Muscle layer of duodenum (tissue), 2 donors: ENCODE data around the gene SLC38A4.

Experiments
- H3K27ac ChIP-seq: one replicate; pipeline ENCODE4 v1.7.0; 2013; ENCODE audit warnings: mild to moderate bottlenecking, low read length
- H3K27me3 ChIP-seq: one replicate; pipeline ENCODE4 v1.7.0; 2013; ENCODE audit warnings: low read depth, mild to moderate bottlenecking, control low read depth, low read length
- H3K36me3 ChIP-seq, 2 donors: one replicate each; pipeline ENCODE4 v1.7.0; 2013; ENCODE audit warnings: low read length in 2 of 2, control low read depth in 1 of 2, mild to moderate bottlenecking in 1 of 2; ENCODE audit not compliant: insufficient read depth in 2 of 2, control insufficient read depth in 1 of 2
- H3K4me1 ChIP-seq, 2 donors: one replicate each; pipeline ENCODE4 v1.7.0; 2013; ENCODE audit warnings: low read length in 2 of 2, mild to moderate bottlenecking in 2 of 2, control low read depth in 1 of 2, moderate library complexity in 1 of 2; ENCODE audit not compliant: insufficient read depth in 2 of 2, control insufficient read depth in 1 of 2
- H3K4me3 ChIP-seq, 2 donors: one replicate each; pipeline ENCODE4 v1.7.0; 2013; ENCODE audit warnings: low read length in 2 of 2, low read depth in 1 of 2, mild to moderate bottlenecking in 1 of 2
- H3K9me3 ChIP-seq, 2 donors: one replicate each; pipeline ENCODE4 v1.7.0; 2013; ENCODE audit warnings: low read length in 2 of 2, control low read depth in 1 of 2, mild to moderate bottlenecking in 1 of 2; ENCODE audit not compliant: control insufficient read depth in 1 of 2
- donor health status: healthy.

Gene SLC38A4

DNA sequence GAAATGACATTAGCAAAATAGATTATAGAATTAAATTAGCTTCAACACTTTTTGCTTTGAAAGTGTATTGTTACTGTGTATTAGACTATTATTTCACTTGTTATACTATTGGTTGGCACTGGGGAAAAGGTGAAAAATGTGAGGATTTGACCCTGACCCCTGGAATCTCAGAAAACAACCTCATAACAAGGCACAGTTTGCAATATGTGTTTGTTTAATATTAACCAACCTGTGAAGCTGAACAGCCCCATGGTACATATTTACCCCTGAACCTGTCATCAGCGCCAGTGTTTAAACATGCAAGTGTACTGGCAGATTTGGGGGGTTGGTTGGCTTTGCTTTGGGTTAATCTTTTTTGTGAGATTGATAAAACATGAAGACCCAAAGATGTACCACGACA lies 11.7 kb downstream of the SLC38A4 start:
- Histone ChIP-seq H3K27me3 (no peaks in the 10 kb centered on the region), H3K4me1 (no peaks in the 10 kb centered on the region), H3K27ac (no peak overlapping the region), H3K36me3 (no peaks in the 10 kb centered on the region), H3K9me3 (no peaks in the 10 kb centered on the region), H3K4me3 (no peak overlapping the region)

GRCh38 chr12:46811185-46811584 lies 14.6 kb downstream of the SLC38A4 start:
- Histone ChIP-seq H3K9me3 (no peaks in the 10 kb centered on the region), H3K36me3 (no peaks in the 10 kb centered on the region), H3K27me3 (no peaks in the 10 kb centered on the region), H3K4me3 (no peak overlapping the region), H3K4me1 (no peaks in the 10 kb centered on the region), H3K27ac (no peak overlapping the region)

DNA sequence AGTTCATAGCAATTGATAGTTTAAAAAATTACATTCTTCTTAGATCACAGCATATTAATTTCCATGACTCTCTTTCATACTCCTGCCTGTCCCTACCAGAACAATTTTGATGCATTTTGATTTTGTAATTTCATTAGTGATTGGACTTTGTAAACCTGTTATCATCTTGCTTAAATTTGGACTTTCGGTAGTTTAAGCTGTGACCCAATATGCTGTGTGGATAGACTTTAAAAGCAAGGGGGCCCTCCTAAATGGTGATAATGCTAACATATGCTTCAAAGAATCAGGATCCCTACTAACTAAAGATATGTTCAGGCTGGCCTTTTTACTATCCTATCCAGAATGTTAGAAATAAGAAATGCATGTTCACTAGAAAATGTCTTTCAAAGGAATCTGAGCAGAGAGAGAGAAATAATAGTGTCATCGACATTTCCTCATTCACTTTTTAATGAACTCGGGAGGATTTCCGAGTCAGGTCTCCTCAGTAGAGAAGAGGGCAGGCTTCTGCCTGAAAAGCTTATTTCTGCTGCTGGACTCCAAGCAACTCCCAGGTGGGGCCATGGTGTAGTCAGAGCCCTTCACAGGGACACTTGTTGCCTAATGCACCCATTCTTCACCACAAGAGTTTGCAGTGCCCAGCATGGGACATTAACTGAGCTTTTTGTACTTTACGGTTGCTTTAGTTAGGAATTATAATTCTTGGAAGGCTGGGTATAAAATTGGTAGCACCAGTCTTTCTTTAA lies 16.7 kb downstream of the SLC38A4 start:
- no peak overlapping the region for H3K27ac ChIP-seq
- no peaks in the 10 kb centered on the region for H3K36me3 ChIP-seq
- H3K27me3 ChIP-seq = no peaks in the 10 kb centered on the region

GRCh38 chr12:46808317-46808716 lies 17.5 kb downstream of the SLC38A4 start:
- no peaks in the 10 kb centered on the region for H3K4me1 ChIP-seq
- no peak overlapping the region for H3K27ac ChIP-seq
- H3K9me3 ChIP-seq = no peaks in the 10 kb centered on the region
- H3K36me3 ChIP-seq = no peaks in the 10 kb centered on the region
- no peak overlapping the region for H3K4me3 ChIP-seq
- no peaks in the 10 kb centered on the region for H3K27me3 ChIP-seq

More for the DNA sequence above, 16.7 kb downstream of the SLC38A4 start:
- no peaks in the 10 kb centered on the region for H3K4me1 ChIP-seq
- no peak overlapping the region for H3K4me3 ChIP-seq
- no peaks in the 10 kb centered on the region for H3K9me3 ChIP-seq

DNA sequence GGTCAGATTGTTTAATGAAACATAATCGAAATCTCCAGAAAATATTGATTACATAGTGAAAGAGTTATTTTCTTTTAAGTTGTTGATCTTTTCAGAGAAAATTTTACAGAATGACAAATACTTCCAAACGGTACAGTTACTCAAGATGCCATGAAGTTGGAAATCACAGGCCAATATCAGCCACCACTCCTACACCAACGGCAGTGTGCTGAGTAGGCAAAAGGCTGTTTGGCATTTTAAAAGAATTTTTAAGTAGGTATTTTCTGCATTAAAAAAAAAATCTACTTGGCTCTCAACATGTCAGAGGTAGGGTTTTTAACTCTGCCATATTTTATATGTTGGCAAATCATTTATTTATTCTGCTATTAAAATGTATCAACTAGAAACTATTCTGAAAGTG lies 21.7 kb downstream of the SLC38A4 start:
- Histone ChIP-seq H3K9me3 (no peaks in the 10 kb centered on the region), H3K27ac (no peak overlapping the region), H3K4me3 (no peak overlapping the region), H3K36me3 (no peaks in the 10 kb centered on the region), H3K4me1 (no peaks in the 10 kb centered on the region), H3K27me3 (no peaks in the 10 kb centered on the region)

DNA sequence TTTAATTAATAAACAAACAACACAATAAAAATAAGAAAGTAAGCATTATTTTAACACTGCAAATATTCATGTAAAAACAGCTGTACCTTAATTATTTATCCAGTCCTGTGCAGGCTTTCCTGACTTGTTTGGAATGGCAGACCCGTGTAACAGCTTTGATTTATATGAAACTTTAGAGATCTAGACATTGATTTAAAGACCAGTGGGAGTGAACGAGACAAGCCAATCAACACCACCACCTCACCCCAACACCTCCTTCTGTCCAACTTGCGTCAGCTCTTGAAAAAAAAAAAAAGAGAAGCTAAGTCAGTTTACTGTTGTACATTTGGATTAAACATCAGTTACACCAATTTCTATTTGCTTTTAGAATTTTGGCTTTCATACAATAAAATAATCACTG lies 22.3 kb downstream of the SLC38A4 start:
- H3K27me3 ChIP-seq = no peaks in the 10 kb centered on the region
- H3K36me3 ChIP-seq = no peaks in the 10 kb centered on the region
- no peaks in the 10 kb centered on the region for H3K4me1 ChIP-seq
- H3K27ac ChIP-seq = no peak overlapping the region
- no peak overlapping the region for H3K4me3 ChIP-seq
- no peaks in the 10 kb centered on the region for H3K9me3 ChIP-seq

DNA sequence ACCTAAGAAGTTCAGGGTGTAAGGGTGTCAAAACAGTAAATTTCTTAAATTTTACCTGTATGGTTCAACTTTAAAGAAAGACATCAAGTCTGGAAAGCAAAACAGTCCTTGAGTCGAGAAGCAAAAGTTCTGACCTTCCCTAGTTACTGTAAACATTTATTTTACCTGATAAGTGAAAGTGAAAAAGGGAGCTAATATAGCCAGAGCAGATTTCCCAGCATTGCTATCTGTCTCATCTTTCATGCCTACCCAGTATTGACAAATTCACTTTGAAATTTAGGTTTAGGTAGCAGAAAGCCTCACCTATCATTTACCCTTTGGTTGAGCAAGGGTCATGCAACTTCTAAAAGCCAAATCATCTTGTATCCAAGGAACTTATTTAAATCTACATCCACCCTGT lies 24.5 kb downstream of the SLC38A4 start:
- H3K4me3 ChIP-seq = no peak overlapping the region
- H3K27ac ChIP-seq = no peak overlapping the region
- H3K36me3 ChIP-seq = no peaks in the 10 kb centered on the region
- H3K4me1 ChIP-seq = no peaks in the 10 kb centered on the region
- no peaks in the 10 kb centered on the region for H3K9me3 ChIP-seq
- H3K27me3 ChIP-seq = no peaks in the 10 kb centered on the region

DNA sequence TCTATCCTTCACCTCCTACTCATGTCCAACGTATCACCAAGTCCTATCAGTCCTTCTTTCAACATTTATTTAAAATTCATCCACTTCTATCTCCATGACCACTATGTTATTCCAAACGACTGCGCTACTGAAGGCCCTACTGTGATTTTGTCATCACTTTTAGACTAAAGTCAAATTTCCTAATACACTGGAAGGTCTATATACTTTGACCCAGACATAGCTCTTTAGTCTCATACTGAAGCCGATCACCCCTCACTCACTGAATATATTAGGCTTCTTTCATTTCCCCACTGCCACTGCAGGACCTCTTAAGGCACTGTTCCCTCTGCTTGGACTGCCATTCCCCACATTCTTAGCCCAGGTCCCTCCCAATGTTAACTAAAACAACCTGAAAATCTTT lies 25.6 kb downstream of the SLC38A4 start:
- H3K9me3 ChIP-seq = no peaks in the 10 kb centered on the region
- no peak overlapping the region for H3K27ac ChIP-seq
- no peaks in the 10 kb centered on the region for H3K4me1 ChIP-seq
- H3K36me3 ChIP-seq = no peaks in the 10 kb centered on the region
- no peak overlapping the region for H3K4me3 ChIP-seq
- H3K27me3 ChIP-seq = no peaks in the 10 kb centered on the region

GRCh38 chr12:46798648-46799047 lies 27.1 kb downstream of the SLC38A4 start:
- Histone ChIP-seq H3K27me3 (no peaks in the 10 kb centered on the region), H3K27ac (no peak overlapping the region), H3K36me3 (no peaks in the 10 kb centered on the region), H3K4me1 (no peaks in the 10 kb centered on the region), H3K9me3 (no peaks in the 10 kb centered on the region), H3K4me3 (no peak overlapping the region)

GRCh38 chr12:46798056-46798455 lies 27.7 kb downstream of the SLC38A4 start:
- Histone ChIP-seq H3K27me3 (no peaks in the 10 kb centered on the region), H3K4me3 (no peak overlapping the region), H3K4me1 (no peaks in the 10 kb centered on the region)

DNA sequence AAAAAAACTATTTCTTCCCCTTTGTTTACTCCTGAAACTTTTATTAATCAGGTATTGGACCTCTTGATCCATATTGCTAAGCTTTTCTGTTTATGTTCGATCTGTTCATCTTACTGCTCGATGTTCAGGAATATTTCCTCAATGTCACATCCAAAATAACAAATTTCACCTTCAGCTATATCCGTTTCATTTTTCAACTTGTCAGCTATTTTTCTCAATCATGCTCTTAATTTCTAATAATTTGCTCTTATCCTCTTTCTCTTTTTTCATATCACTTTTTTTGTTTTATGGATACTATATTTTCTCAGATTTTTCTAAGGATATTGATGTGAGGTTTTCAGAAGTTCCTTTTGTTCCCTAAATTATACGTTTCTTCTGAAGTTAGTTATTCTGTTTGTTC lies 29.8 kb downstream of the SLC38A4 start:
- Histone ChIP-seq H3K36me3 (no peaks in the 10 kb centered on the region), H3K27ac (no peak overlapping the region), H3K4me3 (no peak overlapping the region), H3K9me3 (no peaks in the 10 kb centered on the region), H3K4me1 (no peaks in the 10 kb centered on the region), H3K27me3 (no peaks in the 10 kb centered on the region)

More at GRCh38 chr12:46798056-46798455, 27.7 kb downstream of the SLC38A4 start:
- H3K9me3 ChIP-seq = no peaks in the 10 kb centered on the region
- no peaks in the 10 kb centered on the region for H3K36me3 ChIP-seq
- no peak overlapping the region for H3K27ac ChIP-seq

DNA sequence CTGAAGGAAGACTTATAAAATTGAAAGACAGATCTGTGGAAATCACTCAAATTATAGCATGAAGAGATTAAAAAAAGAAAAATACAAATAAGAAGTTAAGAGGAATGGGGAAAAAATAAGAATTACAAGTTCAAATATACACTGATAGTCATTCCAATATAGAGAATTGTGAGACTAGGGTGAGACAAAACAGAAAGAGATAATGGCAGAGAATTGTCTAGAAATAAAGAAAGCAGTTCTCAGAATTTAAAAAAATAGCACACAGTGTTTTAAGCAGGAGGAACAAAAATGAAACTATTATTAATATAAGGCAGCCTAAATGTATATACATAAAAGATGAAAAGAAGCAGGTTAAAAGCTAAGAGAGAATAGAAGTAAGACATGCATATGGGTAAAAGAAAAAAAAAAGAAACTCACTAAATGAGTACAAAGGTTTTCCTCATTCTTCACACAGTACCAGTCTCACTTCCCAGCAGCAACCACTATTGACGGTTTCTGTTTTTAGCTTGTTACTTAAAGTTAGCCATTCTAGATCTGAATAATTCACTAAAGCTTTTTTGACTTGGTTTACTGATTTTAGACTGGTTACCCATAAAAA lies 31.1 kb downstream of the SLC38A4 start:
- H3K27ac ChIP-seq = no peak overlapping the region
- no peaks in the 10 kb centered on the region for H3K27me3 ChIP-seq
- no peak overlapping the region for H3K4me3 ChIP-seq
- no peaks in the 10 kb centered on the region for H3K9me3 ChIP-seq
- H3K4me1 ChIP-seq = no peaks in the 10 kb centered on the region
- no peaks in the 10 kb centered on the region for H3K36me3 ChIP-seq
